HCT116 (cell line): ENCODE data around the gene MRAS. TPM values are rescaled to one million over a fixed set of nuclear protein-coding genes. Genes with fewer than 3 reads are reported as not detected.

Source experiments
- ATAC-seq: fragments of 200-7000 bp; cut with Tn5 transposase; 2 replicates; pipeline ENCODE4 v1.9.1; 2020; ENCODE audit warnings: mild to moderate bottlenecking, moderate library complexity
- BruUV-seq: library from RNA; stranded (reverse); fragments of 400-500 nt; replicated peaks from 2 replicates; lab custom pipeline; 2021; lab: Mats Ljungman, UMichigan
- CTCF ChIA-PET: fragments of 300-600 bp; sonication (Branson Sonifier 250); formaldehyde crosslinking; loops from one replicate; lab custom pipeline; 2021; ENCODE audit warnings: antibody characterized with exemption; lab: Charles Lee
- POLR2A ChIA-PET: fragments of 300-600, 350-600 bp; sonication (Branson Sonifier 250); formaldehyde crosslinking; loops from one replicate; lab custom pipeline; 2021; ENCODE audit warnings: antibody characterized with exemption; lab: Charles Lee
- RAD21 ChIA-PET, 2 experiments: fragments of 300-600 bp; sonication (Branson Sonifier 250); formaldehyde crosslinking; loops; one replicate each; lab custom pipeline; 2023; ENCODE audit warnings: low total read pairs in 2 of 2; ENCODE audit not compliant: uncharacterized antibody in 2 of 2, unreplicated experiment in 2 of 2, low non-redundant PET in 1 of 2; lab: Charles Lee
- DNase-seq: peaks from one replicate; pipeline ENCODE4 v3.0.0-alpha.2; 2010; ENCODE audit warnings: low read depth, low spot score
- H2AFZ ChIP-seq: fragments of 200-600 bp; shearing (Covaris generic), sonication (generic); 2 replicates; pipeline ENCODE4 v1.6.1; 2017; ENCODE audit warnings: low read depth, mixed run types, mixed read lengths, antibody characterized with exemption, low read length; ENCODE audit not compliant: poor library complexity, severe bottlenecking
- H3K27ac ChIP-seq: 2 replicates; pipeline ENCODE4 v1.5.1; 2012; ENCODE audit warnings: low read depth, low read length
- H3K27me3 ChIP-seq: fragments of 200-600 bp; sonication (generic); 2 replicates; pipeline ENCODE4 v1.6.1; 2016; ENCODE audit warnings: mixed run types, low read length, mixed read lengths; ENCODE audit not compliant: insufficient read depth
- H3K36me3 ChIP-seq, 2 experiments: fragments of 200-500 bp in 1 of 2; fragments of 200-600 bp in 1 of 2; sonication (Bioruptor generic) in 1 of 2; sonication (generic) in 1 of 2; 2 replicates each; pipeline versions ENCODE4 v1.5.1 to v1.6.1; 2014 to 2016; ENCODE audit warnings: low read length in 2 of 2, inconsistent platforms in 1 of 2, mixed read lengths in 1 of 2, mixed run types in 1 of 2; ENCODE audit not compliant: insufficient read depth in 2 of 2, control insufficient read depth in 1 of 2
- H3K4me1 ChIP-seq, 2 experiments: fragments of 200-600 bp in 1 of 2; sonication (generic) in 1 of 2; 2 replicates each; pipeline versions ENCODE4 v1.5.1 to v1.6.1; 2012 to 2017; ENCODE audit warnings: low read length in 2 of 2, inconsistent platforms in 1 of 2, mild to moderate bottlenecking in 1 of 2, mixed read lengths in 1 of 2, mixed run types in 1 of 2, moderate library complexity in 1 of 2; ENCODE audit not compliant: insufficient read depth in 2 of 2, control insufficient read depth in 1 of 2
- H3K4me2 ChIP-seq: fragments of 200-600 bp; sonication (generic); 2 replicates; pipeline ENCODE4 v1.6.1; 2017; ENCODE audit warnings: mixed run types, low read length, mixed read lengths
- H3K4me3 ChIP-seq, 2 experiments: fragments of 200-600 bp in 1 of 2; sonication (generic) in 1 of 2; replicated peaks in 1 of 2; 2 replicates each; pipeline ENCODE4 v1.5.1; 2011 to 2016; ENCODE audit warnings: low read length in 2 of 2, control low read depth in 1 of 2, low read depth in 1 of 2, mild to moderate bottlenecking in 1 of 2, mixed read lengths in 1 of 2, mixed run types in 1 of 2
- H3K79me2 ChIP-seq: fragments of 200-600 bp; sonication (generic); 2 replicates; pipeline ENCODE4 v1.6.1; 2017; ENCODE audit warnings: mild to moderate bottlenecking, mixed run types, low read length, moderate library complexity, mixed read lengths; ENCODE audit not compliant: insufficient read depth
- H3K9ac ChIP-seq: fragments of 200-600 bp; sonication (generic); 2 replicates; pipeline ENCODE4 v1.6.1; 2016; ENCODE audit warnings: low read length, mixed read lengths
- H3K9me2 ChIP-seq: fragments of 200-600 bp; sonication (generic), shearing (Covaris generic); 2 replicates; pipeline ENCODE4 v1.6.1; 2017; ENCODE audit warnings: mixed run types, mild to moderate bottlenecking, moderate library complexity; ENCODE audit not compliant: insufficient read depth
- H3K9me3 ChIP-seq, 2 experiments: fragments of 200-500 bp in 1 of 2; fragments of 200-600 bp in 1 of 2; sonication (Bioruptor generic) in 1 of 2; sonication (generic) in 1 of 2; 2 replicates each; pipeline ENCODE4 v1.6.1; 2014 to 2017; ENCODE audit warnings: low read length in 2 of 2, mixed read lengths in 2 of 2, inconsistent platforms in 1 of 2, low read depth in 1 of 2, mild to moderate bottlenecking in 1 of 2, mixed run types in 1 of 2, moderate library complexity in 1 of 2; ENCODE audit not compliant: control insufficient read depth in 1 of 2, insufficient read depth in 1 of 2
- H4K20me1 ChIP-seq: fragments of 200-600 bp; sonication (generic), shearing (Covaris generic); 2 replicates; pipeline ENCODE4 v1.6.1; 2017; ENCODE audit warnings: mixed run types, mild to moderate bottlenecking, moderate library complexity; ENCODE audit not compliant: insufficient read depth
- CBX3 ChIP-seq: IDR thresholded peaks from 2 replicates; pipeline ENCODE4 v1.6.1; 2012; ENCODE audit warnings: low read depth
- CEBPB ChIP-seq: IDR thresholded peaks from 2 replicates; pipeline ENCODE4 v1.6.1; 2012; ENCODE audit warnings: low read depth
- JUND ChIP-seq: IDR thresholded peaks from 2 replicates; pipeline ENCODE4 v1.6.1; 2012
- SIN3A ChIP-seq: IDR thresholded peaks from 2 replicates; pipeline ENCODE4 v1.6.1; 2012; ENCODE audit warnings: low read depth
- SP1 ChIP-seq: IDR thresholded peaks from 2 replicates; pipeline ENCODE4 v1.6.1; 2012; ENCODE audit warnings: low read depth
- SRF ChIP-seq: IDR thresholded peaks from 2 replicates; pipeline ENCODE4 v1.6.1; 2012; ENCODE audit warnings: low read depth
- TCF7L2 ChIP-seq: IDR thresholded peaks from 2 replicates; pipeline ENCODE4 v1.7.0; 2011; ENCODE audit warnings: borderline replicate concordance, inconsistent platforms; ENCODE audit not compliant: insufficient read depth, insufficient read length; ENCODE audit errors: extremely low read depth
- ZNF274 ChIP-seq: fragments of 200-500 bp; sonication (Bioruptor generic); IDR thresholded peaks from 2 replicates; pipeline ENCODE4 v1.6.1; 2014; ENCODE audit warnings: mild to moderate bottlenecking, low read depth, low read length, inconsistent platforms
- intact Hi-C: fragments of 100-400 bp; cut with micrococcal nuclease; formaldehyde crosslinking; loops from 2 replicates; pipeline ENCODE4 v1.10.0; 2022
- total RNA-seq: library from RNA; stranded (reverse); gene quantifications from one replicate; pipeline ENCODE4 v1.2.1, GENCODE V29; 2021; ENCODE audit not compliant: unreplicated experiment
- TF ChIP-seq, protein P1 (sequence below): IDR thresholded peaks from 2 replicates; pipeline ENCODE4 v1.6.1; 2012; ENCODE audit warnings: low read depth

MRAS gene
- total RNA-seq, 1 experiment from 2014 or later, result 13.5 TPM

DNA sequence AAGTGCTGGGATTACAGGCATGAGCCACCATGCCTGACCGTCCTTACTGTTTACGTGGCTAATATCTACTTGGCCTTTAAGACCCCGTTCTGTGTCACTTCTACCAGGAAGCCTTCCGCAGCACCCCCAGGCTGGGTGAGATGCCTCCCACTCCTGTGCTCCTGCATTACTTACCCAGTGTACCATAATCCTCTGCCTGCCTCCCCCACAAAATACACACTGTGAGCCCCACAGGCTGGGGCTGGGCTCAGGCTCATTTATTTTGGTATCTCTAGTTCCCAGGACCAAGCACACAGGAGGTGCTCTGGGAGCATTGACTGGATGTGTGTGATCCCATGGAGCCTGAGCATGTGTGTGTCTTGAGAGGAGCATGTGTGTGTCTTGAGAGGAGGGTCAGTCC lies 14.9 kb downstream of the MRAS start:
- ChIA-PET CTCF (no interaction called here), POLR2A (no interaction called here), RAD21 (no interaction called here)
- no peak overlapping the region for H3K4me2 ChIP-seq
- no peaks in the 10 kb centered on the region for H3K27me3 ChIP-seq
- no peaks in the 10 kb centered on the region for H3K9me3 ChIP-seq
- H2AFZ ChIP-seq, result no peak overlapping the region
- no TSS peak for BruUV-seq
- no peak overlapping the region for H3K9ac ChIP-seq
- intact Hi-C loops, result no loop called here
- no peak overlapping the region for H3K4me3 ChIP-seq
- no peak overlapping the region for H3K27ac ChIP-seq
- peaks cover 8 to 9% of the 10 kb centered on the region in 2 experiments for H3K4me1 ChIP-seq
- TF ChIP-seq SIN3A, result no peak
- H3K79me2 ChIP-seq, result no peaks in the 10 kb centered on the region
- no peak for DNase-seq
- H3K36me3 ChIP-seq, result no peaks in the 10 kb centered on the region
- H4K20me1 ChIP-seq, result no peaks in the 10 kb centered on the region
- H3K9me2 ChIP-seq, result no peaks in the 10 kb centered on the region
- ATAC-seq, result no peak

DNA sequence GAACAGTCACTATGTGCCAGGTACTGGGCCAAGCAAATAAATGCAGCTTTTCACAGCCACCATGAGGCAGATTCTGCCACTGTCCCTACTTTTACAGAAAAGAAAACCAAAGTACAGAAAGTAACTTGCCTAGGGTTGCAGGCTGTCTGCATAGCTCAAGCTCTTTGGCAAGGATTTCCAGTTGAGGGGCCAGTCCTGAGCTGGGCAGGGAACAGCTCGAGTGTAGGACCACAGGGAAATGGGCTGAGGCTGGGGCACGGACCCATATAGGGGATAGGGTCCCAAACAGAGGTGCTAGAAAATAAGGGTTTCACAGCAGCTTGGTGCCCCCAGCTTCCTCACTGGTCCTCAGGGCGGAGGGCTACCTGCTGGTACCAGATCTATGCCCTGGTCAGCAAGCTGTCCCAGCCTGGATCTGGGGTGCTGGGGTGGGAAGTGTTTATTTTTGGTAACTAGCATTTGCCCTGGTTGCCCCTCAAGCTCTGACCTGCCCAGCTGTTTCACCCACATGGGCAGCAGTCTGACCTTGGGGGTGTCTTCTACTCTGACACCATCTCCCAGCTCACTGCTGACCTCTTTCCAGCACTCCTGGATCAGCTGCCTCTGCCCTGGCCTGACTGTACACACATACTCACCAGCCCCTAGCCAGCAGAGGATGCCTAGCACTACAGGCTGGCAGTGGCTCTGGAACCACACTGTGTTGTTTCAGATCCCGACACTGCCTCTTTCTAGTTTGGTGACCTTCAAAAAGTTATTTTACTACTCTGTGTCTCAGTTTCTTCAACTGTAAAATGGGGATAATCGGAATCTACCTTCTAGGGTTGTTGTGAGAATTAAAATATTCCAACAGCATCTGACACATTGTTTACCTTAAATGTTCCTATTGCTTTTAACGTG lies 16.2 kb downstream of the MRAS start:
- Histone ChIP-seq H3K36me3 (no peaks in the 10 kb centered on the region), H3K4me1 (peaks cover 8 to 9% of the 10 kb centered on the region in 2 experiments), H3K79me2 (no peaks in the 10 kb centered on the region), H3K4me2 (no peak overlapping the region), H3K27me3 (no peaks in the 10 kb centered on the region), H3K9ac (no peak overlapping the region), H3K9me2 (no peaks in the 10 kb centered on the region), H3K4me3 (no peak overlapping the region), H2AFZ (no peak overlapping the region), H4K20me1 (no peaks in the 10 kb centered on the region), H3K9me3 (no peaks in the 10 kb centered on the region), H3K27ac (no peak overlapping the region)
- CTCF ChIA-PET, result no interaction called here
- ATAC-seq, result no peak
- POLR2A ChIA-PET, result no interaction called here
- intact Hi-C loops, result no loop called here
- TF ChIP-seq SRF (no peak), CBX3 (no peak), TCF7L2 (no peak), JUND (no peak), SP1 (no peak), CEBPB (no peak), ZNF274 (no peak)
- TF ChIP-seq, protein P1, sequence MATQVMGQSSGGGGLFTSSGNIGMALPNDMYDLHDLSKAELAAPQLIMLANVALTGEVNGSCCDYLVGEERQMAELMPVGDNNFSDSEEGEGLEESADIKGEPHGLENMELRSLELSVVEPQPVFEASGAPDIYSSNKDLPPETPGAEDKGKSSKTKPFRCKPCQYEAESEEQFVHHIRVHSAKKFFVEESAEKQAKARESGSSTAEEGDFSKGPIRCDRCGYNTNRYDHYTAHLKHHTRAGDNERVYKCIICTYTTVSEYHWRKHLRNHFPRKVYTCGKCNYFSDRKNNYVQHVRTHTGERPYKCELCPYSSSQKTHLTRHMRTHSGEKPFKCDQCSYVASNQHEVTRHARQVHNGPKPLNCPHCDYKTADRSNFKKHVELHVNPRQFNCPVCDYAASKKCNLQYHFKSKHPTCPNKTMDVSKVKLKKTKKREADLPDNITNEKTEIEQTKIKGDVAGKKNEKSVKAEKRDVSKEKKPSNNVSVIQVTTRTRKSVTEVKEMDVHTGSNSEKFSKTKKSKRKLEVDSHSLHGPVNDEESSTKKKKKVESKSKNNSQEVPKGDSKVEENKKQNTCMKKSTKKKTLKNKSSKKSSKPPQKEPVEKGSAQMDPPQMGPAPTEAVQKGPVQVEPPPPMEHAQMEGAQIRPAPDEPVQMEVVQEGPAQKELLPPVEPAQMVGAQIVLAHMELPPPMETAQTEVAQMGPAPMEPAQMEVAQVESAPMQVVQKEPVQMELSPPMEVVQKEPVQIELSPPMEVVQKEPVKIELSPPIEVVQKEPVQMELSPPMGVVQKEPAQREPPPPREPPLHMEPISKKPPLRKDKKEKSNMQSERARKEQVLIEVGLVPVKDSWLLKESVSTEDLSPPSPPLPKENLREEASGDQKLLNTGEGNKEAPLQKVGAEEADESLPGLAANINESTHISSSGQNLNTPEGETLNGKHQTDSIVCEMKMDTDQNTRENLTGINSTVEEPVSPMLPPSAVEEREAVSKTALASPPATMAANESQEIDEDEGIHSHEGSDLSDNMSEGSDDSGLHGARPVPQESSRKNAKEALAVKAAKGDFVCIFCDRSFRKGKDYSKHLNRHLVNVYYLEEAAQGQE, result no peak
- no TSS peak for BruUV-seq
- RAD21 ChIA-PET, result no interaction called here
- DNase-seq, result no peak
